Measurements from ENCODE around the gene SLC12A7. TPM values are rescaled to one million over a fixed set of nuclear protein-coding genes. Genes with fewer than 3 reads are reported as not detected.

The SLC12A7 gene
- total RNA-seq, 1 experiment from 2014 or later = 30.8 TPM

DNA sequence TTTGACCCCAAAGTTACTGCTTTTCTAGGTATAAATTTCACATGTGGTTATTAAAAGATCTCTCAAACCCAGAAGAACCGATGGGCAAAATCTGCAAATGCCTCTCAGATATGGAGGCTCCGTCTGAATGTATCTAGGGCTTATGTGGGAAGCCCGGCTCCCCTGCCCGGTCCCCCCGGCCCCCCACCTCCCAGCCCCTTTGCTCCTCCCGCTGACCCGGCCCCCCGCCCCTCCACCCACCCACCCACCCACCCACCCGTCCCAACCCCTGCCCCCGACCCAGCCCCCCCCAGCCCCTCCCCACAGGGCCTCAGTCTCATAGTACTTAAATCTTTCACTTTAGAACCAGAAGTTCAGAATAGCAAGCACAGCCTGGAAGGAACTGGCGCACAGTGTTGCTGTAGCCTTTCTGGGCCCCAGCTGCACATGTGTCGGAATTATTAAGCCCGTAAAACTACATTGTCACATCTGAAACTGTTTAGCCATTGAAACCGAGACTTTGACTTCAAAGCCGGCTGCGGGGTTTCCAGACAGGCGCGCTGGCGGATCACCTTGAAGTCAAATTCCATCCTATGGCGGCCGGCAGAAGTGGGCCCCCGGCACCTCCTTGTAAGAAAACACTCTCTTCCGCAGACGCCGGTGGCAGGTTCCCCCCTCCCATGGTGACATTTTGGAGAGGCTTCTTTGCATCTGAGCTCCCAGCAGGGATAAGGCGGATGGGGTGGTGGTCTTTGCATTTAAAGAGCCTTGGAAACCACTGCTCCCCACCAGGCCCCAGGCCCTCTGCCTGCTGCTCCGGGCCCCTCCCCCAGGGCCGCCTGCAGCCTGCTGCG, 90.5 kb downstream of the SLC12A7 start:
- H2BK15ac ChIP-seq (ENCODE audit: low read depth, low read length) = no peak overlapping the region
- no peak overlapping the region for H3K14ac ChIP-seq (ENCODE audit: insufficient read depth, low read length)
- Mint-ChIP-seq H3K27ac (peak overlapping the region in 1 of 3 experiments; percentile 67; a peak in 1 of 7 replicates), H3K4me3 (no peak overlapping the region; a peak in 1 of 5 replicates), H3K9me3 (no peaks in the 10 kb centered on the region; a peak in 1 of 5 replicates), H3K4me1 (peaks cover 14 to 17% of the 10 kb centered on the region in 2 experiments), H3K27me3 (ENCODE audit: low read depth) (no peaks in the 10 kb centered on the region), H3K36me3 (ENCODE audit: insufficient read depth in 1 of 3, low read depth in 3 of 3) (no peaks in the 10 kb centered on the region)
- H3K56ac ChIP-seq (ENCODE audit: insufficient read length, low read depth, low read length) = no peak overlapping the region
- no peak overlapping the region for H4K8ac ChIP-seq (replicated peaks; ENCODE audit: insufficient read length, low read depth, low read length)
- no peak overlapping the region for H3K23ac ChIP-seq (ENCODE audit: insufficient read length, low read depth, low read length)
- no peak overlapping the region for H2BK120ac ChIP-seq (ENCODE audit: low read depth, low read length, poor library complexity, severe bottlenecking)
- no peaks in the 10 kb centered on the region for H3K79me2 ChIP-seq (ENCODE audit: insufficient read depth, low read length)
- H3K9me3 ChIP-seq (ENCODE audit: control insufficient read depth, low read depth, low read length) = no peaks in the 10 kb centered on the region
- no peak for TF ChIP-seq CTCF (conservative IDR thresholded peaks at IDR 0.05)
- no peaks in the 10 kb centered on the region for H3K23me2 ChIP-seq (ENCODE audit: insufficient read length, low read depth, low read length, poor library complexity, severe bottlenecking)
- no peak overlapping the region for H2AK5ac ChIP-seq (ENCODE audit: insufficient read length, low read length)
- H3K18ac ChIP-seq (ENCODE audit: insufficient read length, low read depth, low read length) = no peak overlapping the region
- H3K4ac ChIP-seq (ENCODE audit: low read depth, low read length) = no peak overlapping the region
- no peaks in the 10 kb centered on the region for H4K20me1 ChIP-seq (ENCODE audit: control insufficient read depth, insufficient read depth, insufficient read length)
- DNase-seq = peak; percentile 72
- no peak overlapping the region for H2AFZ ChIP-seq (ENCODE audit: low read length)
- H3K79me1 ChIP-seq (ENCODE audit: insufficient read depth, low read depth, low read length, poor library complexity, severe bottlenecking) = no peaks in the 10 kb centered on the region
- no peak overlapping the region for H3K27ac ChIP-seq (ENCODE audit: insufficient read length, low read depth, low read length)
- no peak overlapping the region for H2BK5ac ChIP-seq (ENCODE audit: insufficient read length, low read length)
- H4K5ac ChIP-seq (ENCODE audit: insufficient read length, low read depth, low read length) = no peak overlapping the region
- no peak overlapping the region for H3T11ph ChIP-seq (ENCODE audit: low read length)
- H3K4me2 ChIP-seq (ENCODE audit: insufficient read depth, insufficient read length, low read length) = no peak overlapping the region
- H4K91ac ChIP-seq (ENCODE audit: insufficient read length, low read depth, low read length) = no peak overlapping the region
- H3K9ac ChIP-seq (ENCODE audit: extremely low read depth, insufficient read length, low read length) = no peak overlapping the region
- WGBS (ENCODE audit: extremely low coverage, insufficient read length, low lambda C conversion rate) = no CpG with 5 or more reads among the region's 29 CpGs
- no peak overlapping the region for H2BK12ac ChIP-seq (ENCODE audit: insufficient read length, low read depth, low read length)
- H3K27me3 ChIP-seq (ENCODE audit: insufficient read depth, low read length) = no peaks in the 10 kb centered on the region
- no peaks in the 10 kb centered on the region; the same call in 1 of the 2 replicates for H3K4me1 ChIP-seq (ENCODE audit: insufficient read depth, low read length)
- H2BK20ac ChIP-seq (ENCODE audit: low read depth, low read length, poor library complexity, severe bottlenecking) = no peak overlapping the region

Measured in H9 (cell line).